Measurements from ENCODE around the gene SKA3. TPM values are rescaled to one million over a fixed set of nuclear protein-coding genes. Genes with fewer than 3 reads are reported as not detected.

The SKA3 gene
- 15.4 and 24.4 TPM in 2 replicates for total RNA-seq (2014; rRNA removed; shearing (Covaris generic))

GRCh38 chr13:21176215-21176981 is at the start of gene SKA3, which contains the start of gene MRPL57:
TSS of gene SKA3 (minus strand) at chr13:21176552. CDS start at chr13:21176477, 75 bp downstream.
TSS of gene MRPL57 (plus strand) at chr13:21176658. CDS start at chr13:21176917, 259 bp downstream.

Small RNAs within 50 kb of the gene (small RNA-seq; reads per million reads assigned to genes)
- not detected for gene AL158032.1
- gene RF00086, result 0.21 reads per million
- not detected for gene RF02116

Other genes starting within 250 kb of the SKA3 start
- gene LATS2, start 115.0 kb downstream of the SKA3 start, total RNA-seq (2014; rRNA removed; shearing (Covaris generic)), result 16.4 and 21.6 TPM in 2 replicates
- 46.8 and 82.5 TPM in 2 replicates for gene SAP18, start 36.4 kb downstream of the SKA3 start, total RNA-seq (2014; rRNA removed; shearing (Covaris generic))
- gene MRPL57, start 106 bp upstream of the SKA3 start, total RNA-seq (2014; rRNA removed; shearing (Covaris generic)), result 33.7 and 41.5 TPM in 2 replicates